ENCODE results near the gene UBC.

The UBC gene

GRCh38 chr12:124872068-124872719 is 42.3 kb downstream of the UBC start:
- no peak for DNase-seq (ENCODE audit: low read depth)
- no peak overlapping the region for H3K4me3 ChIP-seq (ENCODE audit: low read depth, low read length)
- no peak for TF ChIP-seq CTCF (IDR thresholded peaks at IDR 0.05; ENCODE audit: low read depth, low read length, missing control alignments)

DNA sequence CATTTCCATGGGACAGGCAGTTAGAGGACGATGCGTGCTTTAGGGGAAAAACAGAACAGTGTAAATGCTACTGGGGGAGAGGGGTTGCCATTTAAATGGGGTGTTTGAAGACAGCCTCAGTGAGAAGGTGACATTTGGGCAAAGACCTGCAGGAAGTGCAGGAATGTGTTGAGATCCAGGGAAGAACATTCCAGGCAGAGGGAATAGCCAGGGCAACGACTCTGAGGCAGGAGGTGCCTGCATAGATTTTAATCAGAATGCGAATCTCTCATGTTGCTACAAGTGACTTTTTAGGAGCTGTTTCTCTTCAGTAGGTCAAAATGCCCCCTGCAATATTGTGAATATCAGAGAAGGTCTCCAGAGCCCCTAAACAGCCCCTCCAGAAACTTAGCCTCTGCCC is 43.2 kb downstream of the UBC start:
- no peak for TF ChIP-seq CTCF (IDR thresholded peaks at IDR 0.05; ENCODE audit: low read depth, low read length, missing control alignments)
- no peak for DNase-seq (ENCODE audit: low read depth)
- H3K4me3 ChIP-seq (ENCODE audit: low read depth, low read length), result no peak overlapping the region

DNA sequence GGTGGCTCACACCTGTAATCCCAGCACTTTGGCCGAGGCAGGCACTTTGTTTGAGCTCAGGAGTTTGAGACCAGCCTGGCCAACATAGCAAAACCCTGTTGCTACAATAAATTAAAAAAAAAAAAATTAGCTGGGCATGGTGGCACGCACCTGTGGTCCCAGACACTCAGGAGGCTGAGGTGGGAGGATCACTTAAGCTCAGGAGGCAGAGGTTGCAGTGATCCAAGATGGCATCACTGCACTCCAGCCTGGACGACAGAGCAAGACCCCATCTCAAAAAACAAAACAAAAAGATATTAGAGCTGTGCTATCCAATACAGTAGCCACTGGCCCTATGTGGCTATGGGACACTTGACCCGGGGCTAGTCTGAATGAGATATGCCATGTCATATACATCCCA is 43.9 kb downstream of the UBC start:
- no peak overlapping the region for H3K4me3 ChIP-seq (ENCODE audit: low read depth, low read length)
- TF ChIP-seq CTCF (IDR thresholded peaks at IDR 0.05; ENCODE audit: low read depth, low read length, missing control alignments), result no peak
- no peak for DNase-seq (ENCODE audit: low read depth)

DNA sequence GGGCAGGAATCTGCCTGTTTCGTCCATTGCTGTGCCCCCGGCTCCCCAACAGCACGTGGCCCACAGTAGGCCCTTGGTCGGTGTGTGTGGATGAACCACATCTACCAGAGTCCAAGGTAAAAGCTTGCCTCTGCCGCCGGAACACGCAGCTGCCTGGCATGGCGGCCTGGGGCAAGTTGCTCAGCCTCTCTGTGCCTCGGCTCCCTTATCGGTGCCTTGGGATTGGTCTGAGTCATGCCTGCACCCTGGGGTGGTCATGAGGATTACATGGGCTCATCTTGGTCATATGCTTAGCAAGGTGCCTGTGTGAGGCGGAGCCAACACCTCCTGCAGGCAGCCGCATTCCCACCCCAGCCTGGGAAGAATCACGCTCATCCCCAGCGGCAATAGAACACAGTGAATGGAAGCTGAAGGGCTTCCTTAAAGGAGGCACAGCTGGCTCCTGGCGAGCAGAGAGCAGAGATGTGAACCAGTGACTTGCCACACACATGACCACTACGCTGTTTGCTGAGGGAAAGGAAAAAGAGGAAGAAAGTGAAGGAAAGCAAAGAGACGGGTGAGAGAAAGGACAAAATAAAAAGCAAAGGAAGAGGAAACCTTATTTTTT is 45.3 kb downstream of the UBC start:
- DNase-seq (ENCODE audit: low read depth), result no peak
- TF ChIP-seq CTCF (IDR thresholded peaks at IDR 0.05; ENCODE audit: low read depth, low read length, missing control alignments), result no peak
- no peak overlapping the region for H3K4me3 ChIP-seq (ENCODE audit: low read depth, low read length)

DNA sequence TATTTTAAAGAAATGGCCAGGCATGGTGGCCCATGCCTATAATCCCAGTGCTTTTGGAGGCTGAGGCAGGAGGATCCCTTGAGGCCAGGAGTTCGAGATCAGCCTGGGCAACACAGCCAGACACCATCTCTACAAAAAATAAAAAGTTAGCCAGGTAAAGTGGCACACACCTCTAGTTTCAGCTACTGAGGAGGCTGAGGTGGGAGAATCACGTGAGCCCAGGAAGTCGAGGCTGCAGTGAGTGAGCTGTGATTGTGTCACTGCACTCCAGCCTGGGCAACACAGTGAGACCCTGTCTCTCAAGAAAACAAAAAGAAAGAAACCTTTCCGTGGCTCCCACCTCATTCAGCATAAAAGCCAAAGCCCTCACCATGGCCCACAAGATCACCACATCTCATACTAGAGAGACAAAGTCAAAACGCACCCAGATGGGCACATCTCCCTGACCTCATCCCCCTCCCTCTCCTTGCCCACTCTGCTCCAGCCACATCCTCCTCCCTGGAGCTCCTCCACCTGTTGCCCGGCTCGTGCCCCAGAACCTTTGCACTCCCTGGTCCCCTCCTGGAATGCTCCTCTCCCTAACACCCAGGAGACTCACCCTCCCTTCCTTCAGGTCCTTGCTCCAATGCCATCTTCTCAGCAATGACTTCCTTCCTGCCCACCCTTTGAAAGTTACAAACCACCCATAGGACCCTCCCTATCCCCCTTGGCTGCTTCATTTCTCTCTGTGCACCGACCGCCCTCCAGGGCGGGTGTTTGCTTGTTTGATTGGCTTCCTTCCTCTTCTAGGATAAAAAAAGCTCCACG is 46.0 kb downstream of the UBC start:
- TF ChIP-seq CTCF (IDR thresholded peaks at IDR 0.05; ENCODE audit: low read depth, low read length, missing control alignments), result no peak
- no peak for DNase-seq (ENCODE audit: low read depth)
- no peak overlapping the region for H3K4me3 ChIP-seq (ENCODE audit: low read depth, low read length)

DNA sequence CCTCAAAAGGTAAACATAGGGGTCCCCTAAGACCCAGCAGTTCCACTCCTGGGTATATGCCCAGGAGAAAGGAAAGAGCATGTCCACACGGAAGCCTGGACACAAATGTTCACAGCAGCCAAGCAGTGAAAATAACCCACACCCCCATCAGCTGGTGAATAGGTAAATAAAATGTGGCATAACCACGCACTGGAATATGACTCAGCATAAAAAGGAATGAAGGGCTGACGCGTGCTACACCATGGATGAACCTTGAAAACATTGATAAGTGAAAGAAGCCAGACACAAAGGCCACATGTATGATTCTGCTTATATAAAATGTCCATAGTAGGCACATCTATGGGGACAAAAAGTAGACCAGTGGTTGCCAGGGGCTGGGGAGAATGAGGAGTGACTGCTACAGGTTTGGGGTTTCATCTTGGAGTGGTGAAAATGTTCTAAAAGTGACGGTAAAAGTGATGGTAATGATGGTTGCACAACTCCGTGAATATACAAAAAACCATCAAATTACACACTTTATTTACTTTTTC is 47.0 kb downstream of the UBC start:
- TF ChIP-seq CTCF (IDR thresholded peaks at IDR 0.05; ENCODE audit: low read depth, low read length, missing control alignments), result no peak
- DNase-seq (ENCODE audit: low read depth), result no peak
- H3K4me3 ChIP-seq (ENCODE audit: low read depth, low read length), result no peak overlapping the region
